HG02852 (cell line): ENCODE measurements around the gene ANGPT4.

Experiments
- ATAC-seq: cut with Tn5 transposase; IDR thresholded peaks from one replicate; pipeline ENCODE4 v1.9.1; 2021; ENCODE audit warnings: mild to moderate bottlenecking, moderate library complexity; ENCODE audit not compliant: unreplicated experiment

Gene ANGPT4, protein sequence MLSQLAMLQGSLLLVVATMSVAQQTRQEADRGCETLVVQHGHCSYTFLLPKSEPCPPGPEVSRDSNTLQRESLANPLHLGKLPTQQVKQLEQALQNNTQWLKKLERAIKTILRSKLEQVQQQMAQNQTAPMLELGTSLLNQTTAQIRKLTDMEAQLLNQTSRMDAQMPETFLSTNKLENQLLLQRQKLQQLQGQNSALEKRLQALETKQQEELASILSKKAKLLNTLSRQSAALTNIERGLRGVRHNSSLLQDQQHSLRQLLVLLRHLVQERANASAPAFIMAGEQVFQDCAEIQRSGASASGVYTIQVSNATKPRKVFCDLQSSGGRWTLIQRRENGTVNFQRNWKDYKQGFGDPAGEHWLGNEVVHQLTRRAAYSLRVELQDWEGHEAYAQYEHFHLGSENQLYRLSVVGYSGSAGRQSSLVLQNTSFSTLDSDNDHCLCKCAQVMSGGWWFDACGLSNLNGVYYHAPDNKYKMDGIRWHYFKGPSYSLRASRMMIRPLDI

GRCh38 chr20:916125-916799 is at the start of gene ANGPT4:
TSS of gene ANGPT4 (minus strand) at chr20:916334. CDS start at chr20:916214, 120 bp downstream.
- no peak for ATAC-seq

- no peak for ATAC-seq
Measured at GRCh38 chr20:963795-964194, 47.7 kb upstream of the ANGPT4 start.

DNA sequence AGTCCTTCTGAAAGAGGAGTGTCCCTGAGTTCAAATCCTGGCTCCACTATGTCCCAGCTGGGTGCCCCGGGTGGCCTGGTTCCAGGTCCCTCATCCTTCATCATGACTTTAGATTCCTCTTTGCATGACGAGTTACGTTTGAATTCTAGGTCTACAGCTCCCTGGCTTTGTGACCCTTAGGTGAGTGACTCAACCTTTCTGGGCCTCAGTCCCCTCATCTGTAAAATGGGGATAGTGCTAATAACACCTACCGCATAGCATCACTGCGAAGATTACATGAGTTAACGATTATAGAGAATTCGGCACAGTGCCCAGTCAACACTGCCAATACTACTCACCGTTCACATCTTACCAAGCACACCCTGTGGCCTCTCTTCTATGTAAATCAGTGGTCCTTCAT is 46.5 kb upstream of the ANGPT4 start:
- ATAC-seq: no peak

DNA sequence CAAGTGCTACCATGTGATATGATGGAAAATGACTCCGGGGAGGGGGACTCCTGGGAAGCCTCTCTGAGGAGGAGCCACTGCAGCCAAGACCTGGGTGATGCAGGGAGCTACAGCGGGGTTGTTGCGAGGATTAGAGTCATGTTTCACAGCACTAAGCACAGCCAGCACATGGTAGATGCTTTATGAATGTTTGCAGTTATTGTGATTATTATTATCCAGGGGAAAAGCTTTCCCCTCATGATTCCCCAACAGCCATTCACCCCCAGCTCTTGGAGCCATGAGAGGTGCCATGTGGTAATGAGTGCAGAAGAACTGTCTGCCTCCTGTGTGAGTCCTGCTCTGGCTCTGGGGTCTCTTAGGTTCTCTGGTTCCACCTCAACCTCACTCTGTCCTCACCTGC is 46.1 kb upstream of the ANGPT4 start:
- ATAC-seq: no peak

- ATAC-seq: no peak
Measured at GRCh38 chr20:961768-962167, 45.6 kb upstream of the ANGPT4 start.

- no peak for ATAC-seq
Measured at GRCh38 chr20:959996-960615, 44.0 kb upstream of the ANGPT4 start.

DNA sequence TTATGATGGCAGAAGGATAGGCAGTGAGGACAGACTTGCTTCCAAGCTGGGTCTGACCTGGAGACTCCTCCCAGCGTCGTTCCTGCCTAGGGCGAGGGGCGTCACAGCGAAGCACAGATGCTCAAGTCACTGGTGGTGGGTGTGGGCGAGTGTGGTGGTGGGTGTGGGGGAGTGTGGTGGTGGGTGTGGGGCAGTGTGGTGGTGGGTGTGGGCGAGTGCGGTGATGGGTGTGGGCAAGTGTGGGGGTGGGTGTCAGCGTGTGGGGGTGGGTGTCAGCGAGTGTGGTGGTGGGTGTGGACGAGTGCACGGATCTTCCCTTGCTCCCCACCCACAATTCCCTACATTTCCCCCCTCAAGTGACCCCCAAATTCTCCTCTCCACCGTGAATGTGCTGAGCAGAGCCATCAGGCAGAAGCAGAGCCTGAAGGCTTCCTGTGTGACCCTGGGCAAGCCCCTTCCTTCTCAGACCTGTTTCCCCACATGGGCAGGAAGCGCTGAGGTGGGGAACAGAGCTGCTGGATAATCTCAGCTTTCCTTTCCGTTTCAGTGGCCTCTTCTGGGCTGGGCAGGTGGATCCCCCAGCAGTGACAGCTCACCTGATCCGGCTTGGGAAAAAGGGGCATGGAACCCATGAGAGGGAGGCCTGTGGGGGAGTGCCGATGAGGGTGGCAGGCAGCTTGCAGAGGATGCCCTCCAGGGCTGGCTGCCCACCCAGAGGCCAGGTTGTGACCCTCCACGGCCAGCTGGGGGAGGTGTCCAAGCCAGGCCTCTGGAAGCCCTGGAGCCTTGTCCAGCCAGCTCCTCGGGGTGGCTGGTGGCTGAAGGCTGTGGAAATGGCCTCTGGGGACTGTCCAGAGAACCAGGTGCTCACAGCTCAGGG is 43.0 kb upstream of the ANGPT4 start:
- ATAC-seq: no peak

- ATAC-seq: no peak
Measured at GRCh38 chr20:957544-957943, 41.4 kb upstream of the ANGPT4 start.

GRCh38 chr20:956330-956951 is 40.3 kb upstream of the ANGPT4 start:
- peak; percentile 72 for ATAC-seq

DNA sequence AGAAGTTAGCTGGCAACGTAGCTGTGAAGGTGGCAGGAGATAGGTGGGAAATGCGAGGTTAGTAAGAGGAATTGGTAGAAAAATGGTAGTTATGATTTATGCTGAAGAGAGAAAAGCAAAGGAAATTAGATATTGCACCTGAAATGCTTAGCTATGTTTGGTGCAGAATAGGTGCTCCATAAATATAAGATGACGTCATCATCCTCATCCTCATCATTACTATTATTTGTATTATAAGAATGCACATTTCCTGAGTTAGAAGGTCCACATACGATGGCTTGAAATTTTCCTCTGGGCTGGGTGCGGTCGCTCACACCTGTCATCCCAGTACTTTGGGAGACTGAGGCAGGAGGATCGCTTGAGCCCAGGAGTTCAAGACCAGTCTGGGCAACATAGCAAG is 39.5 kb upstream of the ANGPT4 start:
- ATAC-seq: no peak

GRCh38 chr20:955111-955510 is 39.0 kb upstream of the ANGPT4 start:
- ATAC-seq: no peak

DNA sequence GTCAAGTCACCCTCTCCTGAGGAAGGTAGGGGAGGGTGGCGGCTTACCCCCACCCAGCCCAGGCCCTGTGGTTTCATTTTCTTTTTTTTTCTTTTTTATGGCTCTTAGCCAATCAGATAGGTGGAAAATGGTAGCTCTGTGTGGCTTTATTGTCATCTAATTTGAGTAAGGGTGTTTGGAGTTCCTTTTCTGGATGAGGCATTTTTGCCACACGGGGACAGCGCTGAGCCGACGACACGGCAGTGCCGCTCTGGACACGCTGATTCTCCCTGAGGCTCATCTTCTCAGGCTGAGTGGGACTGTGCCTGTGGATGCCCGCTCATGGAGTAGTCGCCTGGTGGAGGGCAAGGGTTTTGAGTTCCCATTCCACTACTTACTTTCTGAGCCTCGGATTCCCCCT is 37.6 kb upstream of the ANGPT4 start:
- no peak for ATAC-seq

GRCh38 chr20:952196-952795 is 36.2 kb upstream of the ANGPT4 start:
- ATAC-seq: no peak

- no peak for ATAC-seq
Measured at GRCh38 chr20:951384-952169, 35.4 kb upstream of the ANGPT4 start.

DNA sequence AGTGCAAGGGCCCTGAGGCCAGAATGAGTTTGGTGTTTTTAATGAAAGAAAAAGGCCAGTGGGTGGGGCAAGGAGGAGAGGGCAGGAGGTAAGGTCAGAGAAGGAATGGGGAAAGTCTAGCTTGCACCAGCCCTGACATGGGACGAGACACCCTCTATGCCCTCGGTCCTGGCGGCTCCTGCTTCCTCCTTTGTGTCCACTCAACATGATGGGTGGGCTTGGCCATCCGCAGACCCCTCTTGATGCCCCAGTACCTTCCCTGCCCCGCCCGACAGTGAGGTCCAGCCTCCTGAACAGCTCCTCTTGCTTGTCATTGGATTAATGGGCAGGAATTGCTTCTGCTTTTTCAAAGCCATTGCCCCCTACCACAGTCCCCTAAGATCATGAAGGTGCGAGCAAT is 33.6 kb upstream of the ANGPT4 start:
- ATAC-seq: no peak

DNA sequence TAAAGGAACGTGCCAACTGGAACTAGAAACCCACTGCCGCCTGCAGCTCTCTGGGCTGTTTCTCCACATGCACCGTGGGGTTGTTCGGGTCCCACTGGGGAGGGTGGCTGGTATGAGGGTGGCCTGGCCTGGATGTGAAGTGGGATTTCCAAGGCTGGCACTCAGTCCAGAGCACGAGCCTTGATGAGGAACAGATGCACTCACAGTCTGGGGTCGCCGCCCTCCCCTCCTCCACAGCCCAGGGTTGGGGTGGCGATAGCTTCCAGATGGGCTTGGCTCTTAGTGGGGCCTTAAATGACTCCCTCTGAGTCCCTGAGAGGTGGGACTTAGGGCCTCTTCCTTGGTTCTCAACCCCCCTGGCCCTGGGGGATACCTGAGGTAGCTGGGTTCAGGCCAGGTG is 30.7 kb upstream of the ANGPT4 start:
- no peak for ATAC-seq

GRCh38 chr20:945841-946240 is 29.7 kb upstream of the ANGPT4 start:
- no peak for ATAC-seq

GRCh38 chr20:944774-945410 is 28.8 kb upstream of the ANGPT4 start:
- ATAC-seq: no peak

- ATAC-seq: no peak
Measured at GRCh38 chr20:944148-944547, 28.0 kb upstream of the ANGPT4 start.
